Esophagus squamous epithelium (tissue), 5 donors: ENCODE results near the gene ARGLU1. TPM values are rescaled to one million over a fixed set of nuclear protein-coding genes. Genes with fewer than 3 reads are reported as not detected.

ENCODE experiments used
- DNase-seq: peaks from one replicate; lab custom pipeline; 2025; lab: John Stamatoyannopoulos, UW
- H3K27ac ChIP-seq, 4 donors: fragments of 200-600 bp; sonication (generic); one replicate each; pipeline ENCODE4 v1.5.1; 2016 to 2019; ENCODE audit warnings: mild to moderate bottlenecking in 1 of 4
- H3K27me3 ChIP-seq, 4 donors: fragments of 200-600 bp; sonication (generic); 1 replicate in 3 of 4; 2 replicates in 1 of 4; pipeline versions ENCODE4 v1.5.1 to v1.6.0; 2017 to 2021; ENCODE audit warnings: antibody characterized with exemption in 1 of 4
- H3K36me3 ChIP-seq, 3 donors: fragments of 200-600 bp; sonication (generic); one replicate each; pipeline ENCODE4 v1.5.1; 2016 to 2019
- H3K4me1 ChIP-seq, 3 donors: fragments of 200-600 bp; sonication (generic); one replicate each; pipeline ENCODE4 v1.5.1; 2017 to 2019
- H3K4me3 ChIP-seq, 4 donors: fragments of 200-600 bp; sonication (generic); 1 replicate in 3 of 4; 2 replicates in 1 of 4; pipeline ENCODE4 v1.5.1; 2016 to 2019; ENCODE audit warnings: mild to moderate bottlenecking in 2 of 4, moderate library complexity in 1 of 4
- H3K9me3 ChIP-seq, 3 donors: fragments of 200-600 bp; sonication (generic); one replicate each; pipeline ENCODE4 v1.5.1; 2016 to 2019
- CTCF ChIP-seq, 6 experiments: fragments of 450-650 bp in 4 of 6; fragments of 200-600 bp in 2 of 6; sonication (generic) in 2 of 6; IDR thresholded peaks; one replicate each; pipeline ENCODE4 v1.5.1; 2016 to 2019; ENCODE audit warnings: antibody characterized with exemption in 6 of 6, mild to moderate bottlenecking in 4 of 6, moderate library complexity in 4 of 6
- POLR2A ChIP-seq, 4 donors: fragments of 450-650 bp; IDR thresholded peaks; one replicate each; pipeline ENCODE4 v1.6.1; 2017; ENCODE audit warnings: antibody characterized with exemption in 4 of 4, mild to moderate bottlenecking in 4 of 4, moderate library complexity in 3 of 4
- WGBS, 2 donors: methylation state at CpG; one replicate each; pipeline ENCODE4 v1.1.5; 2018; 5-methylcytosine and 5-hydroxymethylcytosine counted together
- intact Hi-C: fragments of 100-400 bp; cut with DNase I; formaldehyde crosslinking; loops from one replicate; pipeline ENCODE4 v1.15.0; 2022
- total RNA-seq, 4 donors: library from RNA; depleted of rRNA; stranded (reverse); fragments of >200 nt; gene quantifications; one replicate each; pipeline ENCODE4 v1.1.0, GENCODE V29; 2016
- donor health status: DM: yes; HTN: yes; CAD: no.

Gene ARGLU1
- total RNA-seq, 4 donors from 2014 or later, result 29.1 to 111 (median 47.3) TPM

DNA sequence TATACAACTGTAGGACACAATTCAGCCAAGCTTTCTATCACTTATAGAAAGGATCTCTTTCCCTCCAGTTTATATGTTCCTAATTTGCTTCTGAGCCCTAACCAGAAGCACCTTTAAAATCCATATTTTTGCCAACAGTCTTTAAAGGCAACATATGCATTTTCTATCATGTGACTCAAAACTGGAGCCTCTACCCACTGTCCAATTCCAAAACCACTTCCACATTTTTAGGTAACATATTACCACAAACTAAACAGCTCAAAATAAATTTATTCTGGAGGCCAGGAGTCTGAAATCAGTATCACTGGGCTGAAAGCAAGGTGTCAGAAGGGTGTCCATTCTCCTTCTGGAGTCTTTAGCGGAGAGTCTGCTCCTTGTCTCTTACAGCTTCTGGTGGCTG, 16.6 kb downstream of the ARGLU1 start:
- Histone ChIP-seq H3K4me3 (no peak overlapping the region), H3K27ac (no peak overlapping the region), H3K9me3 (no peaks in the 10 kb centered on the region), H3K4me1 (peaks cover 0 to 21% (median 0%) of the 10 kb centered on the region in 3 donors), H3K27me3 (no peaks in the 10 kb centered on the region), H3K36me3 (peaks cover 0 to 93% (median 5%) of the 10 kb centered on the region in 3 donors)
- TF ChIP-seq POLR2A (IDR thresholded peaks at IDR 0.05) (no peak), CTCF (IDR thresholded peaks at IDR 0.05) (no peak)
- WGBS, 2 donors, result 100% methylated on average over 1 of the region's 1 CpG
- intact Hi-C loops, result no loop called here
- DNase-seq, result no peak

DNA sequence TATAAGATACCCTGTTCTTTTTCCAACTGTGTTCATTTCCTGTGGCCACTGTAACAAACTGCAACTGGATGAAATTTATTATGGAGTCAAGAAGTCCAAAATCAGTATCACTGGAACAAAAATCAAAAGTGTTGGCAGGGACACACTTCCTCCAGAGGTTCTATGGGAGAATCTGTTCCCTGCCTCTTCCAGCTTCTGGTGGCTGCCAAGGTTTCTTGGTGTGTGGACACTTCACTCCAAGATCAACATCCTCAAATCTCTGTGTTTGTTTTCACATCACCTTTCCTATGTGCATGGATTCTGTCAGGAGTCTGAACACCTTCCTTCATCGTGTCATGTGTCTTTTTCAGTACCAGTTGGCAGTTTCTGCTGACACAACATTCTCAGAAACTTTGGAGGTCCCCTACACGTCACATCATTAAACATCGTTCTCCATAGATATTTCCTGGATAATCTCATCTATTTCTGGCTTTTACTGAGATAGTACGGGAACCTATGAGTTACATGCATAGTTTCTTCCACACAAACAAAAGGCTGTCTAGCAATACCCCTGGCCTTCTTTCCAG, 17.3 kb downstream of the ARGLU1 start:
- Histone ChIP-seq H3K9me3 (no peaks in the 10 kb centered on the region), H3K4me1 (peaks cover 0 to 21% (median 0%) of the 10 kb centered on the region in 3 donors), H3K27me3 (no peaks in the 10 kb centered on the region), H3K27ac (no peak overlapping the region), H3K36me3 (peaks cover 0 to 93% (median 0%) of the 10 kb centered on the region in 3 donors), H3K4me3 (no peak overlapping the region)
- intact Hi-C loops, result no loop called here
- 79 to 87% methylated on average over 4 of the region's 4 CpGs for WGBS, 2 donors
- DNase-seq, result no peak
- TF ChIP-seq CTCF (IDR thresholded peaks at IDR 0.05), result peak in 1 of 6 experiments; percentile 6
- no peak for TF ChIP-seq POLR2A (IDR thresholded peaks at IDR 0.05)

DNA sequence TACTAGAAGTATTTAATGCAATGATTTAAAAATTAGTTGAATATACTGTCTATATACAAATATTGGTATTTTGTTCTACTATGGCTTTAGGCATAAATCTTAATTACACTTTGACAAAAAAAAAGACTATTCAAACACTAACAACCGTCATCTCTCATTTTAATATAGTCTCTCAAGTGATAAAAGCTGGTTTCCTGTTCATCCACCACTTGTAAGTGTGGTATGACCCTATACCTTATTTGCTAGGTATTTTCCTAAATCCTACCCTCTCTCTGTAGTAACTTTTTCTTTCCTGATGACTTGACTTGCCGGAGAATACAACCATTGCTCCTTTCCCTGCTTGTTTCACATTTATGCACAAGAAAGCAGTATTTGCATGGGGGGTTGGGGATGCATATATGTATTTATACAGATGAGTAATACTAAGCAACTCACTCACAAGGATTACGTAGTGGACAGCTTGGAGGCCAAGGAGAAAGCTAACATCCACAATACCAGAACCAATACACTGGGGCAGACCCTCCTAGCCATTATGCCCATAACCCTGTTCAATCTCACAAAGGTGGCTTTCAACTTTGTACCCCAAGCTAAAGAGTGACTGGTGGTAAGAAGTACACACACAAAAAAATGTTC, 19.8 kb downstream of the ARGLU1 start:
- H3K36me3 ChIP-seq, result peaks cover 0 to 82% (median 0%) of the 10 kb centered on the region in 3 donors
- H3K27me3 ChIP-seq, result no peaks in the 10 kb centered on the region
- 85% methylated on average over 3 of the region's 3 CpGs for WGBS, 2 donors
- H3K9me3 ChIP-seq, result no peaks in the 10 kb centered on the region
- no peak for TF ChIP-seq POLR2A (IDR thresholded peaks at IDR 0.05)
- intact Hi-C loops, result no loop called here
- H3K27ac ChIP-seq, result no peak overlapping the region
- no peak overlapping the region for H3K4me3 ChIP-seq
- DNase-seq, result no peak
- peaks cover 0 to 21% (median 0%) of the 10 kb centered on the region in 3 donors for H3K4me1 ChIP-seq

DNA sequence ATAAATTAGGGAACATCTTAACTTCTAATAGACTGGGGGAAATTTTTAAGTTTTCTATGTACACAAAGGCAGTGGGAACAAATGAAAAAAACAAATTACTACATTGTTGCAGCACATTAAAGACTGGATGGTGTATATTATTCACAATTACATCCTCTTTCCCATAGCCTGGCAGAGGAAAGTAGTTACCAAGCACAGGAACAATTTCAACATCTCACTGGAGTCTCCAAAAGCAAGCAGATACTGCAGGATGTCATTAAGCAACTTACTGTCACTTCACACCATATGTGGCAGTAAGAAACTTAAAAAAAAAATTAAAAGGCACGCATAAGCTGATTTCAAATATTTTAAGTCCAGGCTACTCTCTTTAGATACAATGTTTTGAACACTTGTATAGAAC, 26.1 kb downstream of the ARGLU1 start:
- H3K9me3 ChIP-seq, result no peaks in the 10 kb centered on the region
- H3K27ac ChIP-seq, result no peak overlapping the region
- WGBS, 2 donors, result 92 to 93% methylated on average over 1 of the region's 1 CpG
- no peak for TF ChIP-seq POLR2A (IDR thresholded peaks at IDR 0.05)
- TF ChIP-seq CTCF (IDR thresholded peaks at IDR 0.05), result no peak
- H3K36me3 ChIP-seq, result peaks cover 0 to 52% (median 0%) of the 10 kb centered on the region in 3 donors
- H3K4me3 ChIP-seq, result no peak overlapping the region
- no peaks in the 10 kb centered on the region for H3K27me3 ChIP-seq
- peaks cover 0 to under 1% (median 0%) of the 10 kb centered on the region in 3 donors for H3K4me1 ChIP-seq
- no peak for DNase-seq
- intact Hi-C loops, result no loop called here

DNA sequence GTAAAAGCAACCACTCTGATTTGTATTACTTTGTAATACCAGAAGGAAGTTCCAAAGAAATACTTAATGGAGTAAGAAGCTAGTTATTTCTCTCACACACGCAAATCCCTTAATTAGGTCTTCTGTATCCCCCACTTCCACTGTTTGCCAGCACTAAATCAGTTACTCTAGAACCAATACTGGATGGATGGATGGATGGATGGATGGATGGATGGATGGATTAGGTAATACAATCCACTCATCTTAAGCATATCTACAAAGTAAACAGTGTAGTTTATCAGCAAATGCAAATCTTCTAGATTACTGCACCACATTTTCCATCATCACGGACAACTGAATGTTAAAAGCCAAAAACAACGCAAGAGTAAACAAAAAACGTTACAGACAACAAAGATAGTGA, 27.3 kb downstream of the ARGLU1 start:
- intact Hi-C loops, result no loop called here

More for the DNA sequence above, 27.3 kb downstream of the ARGLU1 start:
- Histone ChIP-seq H3K36me3 (peaks cover 0 to 41% (median 0%) of the 10 kb centered on the region in 3 donors), H3K4me1 (peaks cover 0 to 12% (median 0%) of the 10 kb centered on the region in 3 donors), H3K4me3 (no peak overlapping the region), H3K27ac (no peak overlapping the region), H3K9me3 (no peaks in the 10 kb centered on the region), H3K27me3 (no peaks in the 10 kb centered on the region)
- DNase-seq, result no peak
- WGBS, 2 donors, result 76 to 79% methylated on average over 4 of the region's 4 CpGs
- TF ChIP-seq CTCF (IDR thresholded peaks at IDR 0.05), result no peak
- no peak for TF ChIP-seq POLR2A (IDR thresholded peaks at IDR 0.05)
